Natural killer cell (primary cell): Measurements from ENCODE around the gene MAPK11. TPM values are rescaled to one million over a fixed set of nuclear protein-coding genes. Genes with fewer than 3 reads are reported as not detected.
"Not testable (repeated sequence)": the region's sequence is repeated elsewhere in the genome, so short reads cannot be mapped to it uniquely, and the experiment has no call there.

Experiments
- ATAC-seq, 3 donors: fragments of 150-1000 bp in 2 of 3; fragments of 200-7000 bp in 1 of 3; cut with Tn5 transposase; 1 replicate in 1 of 3; 2 replicates in 2 of 3; pipeline ENCODE4 v1.10.0; 2021; ENCODE audit warnings: mild to moderate bottlenecking in 2 of 3, moderate library complexity in 2 of 3
- DNase-seq, 2 donors: peaks; one replicate each; pipeline versions ENCODE4 v3.0.0 to v3.0.0-alpha.2; 2013 to 2021; ENCODE audit warnings: mixed read lengths in 1 of 2
- H3K27ac ChIP-seq: one replicate; pipeline ENCODE4 v1.5.1; 2013; ENCODE audit warnings: mild to moderate bottlenecking, low read length
- H3K27me3 ChIP-seq: one replicate; pipeline ENCODE4 v1.6.1; 2013; ENCODE audit warnings: low read length; ENCODE audit not compliant: control insufficient read depth, insufficient read depth
- H3K36me3 ChIP-seq: one replicate; pipeline ENCODE4 v1.6.1; 2013; ENCODE audit warnings: low read length; ENCODE audit not compliant: control insufficient read depth, insufficient read depth
- H3K4me1 ChIP-seq: one replicate; pipeline ENCODE4 v1.6.1; 2013; ENCODE audit warnings: low read length; ENCODE audit not compliant: control insufficient read depth, insufficient read depth
- H3K4me3 ChIP-seq: one replicate; pipeline ENCODE4 v1.5.1; 2013; ENCODE audit warnings: low read length
- H3K9me3 ChIP-seq: one replicate; pipeline ENCODE4 v1.6.1; 2013; ENCODE audit warnings: low read length; ENCODE audit not compliant: control insufficient read depth, insufficient read depth
- H3K27ac Mint-ChIP-seq, 2 donors: one replicate each; pipeline ENCODE4 v1.8.0; 2022; ENCODE audit warnings: mild to moderate bottlenecking in 2 of 2, mixed read lengths in 2 of 2, moderate library complexity in 1 of 2
- H3K27me3 Mint-ChIP-seq, 2 donors: one replicate each; pipeline ENCODE4 v1.8.0; 2022; ENCODE audit warnings: low read depth in 2 of 2, mixed read lengths in 2 of 2
- H3K36me3 Mint-ChIP-seq: one replicate; pipeline ENCODE4 v1.8.0; 2022; ENCODE audit warnings: mixed read lengths
- H3K4me1 Mint-ChIP-seq, 2 donors: one replicate each; pipeline ENCODE4 v1.8.0; 2022; ENCODE audit warnings: mixed read lengths in 2 of 2
- H3K4me3 Mint-ChIP-seq: one replicate; pipeline ENCODE4 v1.8.0; 2022; ENCODE audit warnings: mild to moderate bottlenecking, moderate library complexity, mixed read lengths
- H3K9me3 Mint-ChIP-seq, 2 donors: one replicate each; pipeline ENCODE4 v1.8.0; 2022; ENCODE audit warnings: mixed read lengths in 2 of 2
- CTCF ChIP-seq: fragments of 200-600 bp; IDR thresholded peaks from one replicate; pipeline ENCODE4 v1.8.0; 2022; ENCODE audit warnings: antibody characterized with exemption
- WGBS: methylation state at CpG from one replicate; pipeline ENCODE4 v1.1.7; 2013; ENCODE audit warnings: missing lambda C conversion rate; ENCODE audit not compliant: insufficient coverage; 5-methylcytosine and 5-hydroxymethylcytosine counted together
- intact Hi-C: fragments of 100-400 bp; cut with micrococcal nuclease; formaldehyde crosslinking; loops from one replicate; pipeline ENCODE4 v1.14.2; 2022
- total RNA-seq, 4 donors: library from RNA; stranded (reverse); fragments of 120-200 nt in 1 of 4; gene quantifications; one replicate each; pipeline versions ENCODE4 v1.2.3 to v1.2.4, GENCODE V29; 2013 to 2022

The MAPK11 gene
- total RNA-seq, 3 donors from 2014 or later (not counting 1 experiment from before 2014, with no cell fraction given), result 2.2 to 3.1 (median 2.2) TPM

DNA sequence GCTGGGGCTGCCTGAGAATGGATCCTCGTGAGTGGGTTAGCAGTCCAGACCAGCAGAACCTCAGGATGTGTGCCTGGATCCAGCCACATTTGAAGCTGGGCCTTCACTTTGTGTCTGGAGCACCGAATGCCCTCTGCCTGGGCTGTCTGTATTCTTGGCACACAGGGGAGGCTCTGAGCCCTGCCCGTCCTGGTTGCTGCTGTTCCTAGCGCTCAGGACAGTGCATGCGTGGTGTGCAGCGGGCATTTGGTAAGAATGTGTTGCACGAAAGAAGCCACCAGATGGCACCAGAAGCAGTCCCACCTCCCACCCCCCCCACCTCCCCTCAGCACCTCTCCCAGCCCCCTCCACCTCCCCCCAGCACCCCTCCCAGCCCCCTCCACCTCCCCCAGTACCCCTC lies 4.1 kb upstream of the MAPK11 start:
- H3K27me3 Mint-ChIP-seq, result peaks cover 6 to 7% of the 10 kb centered on the region in 2 donors
- H3K4me1 Mint-ChIP-seq, result peaks cover 4 to 14% of the 10 kb centered on the region in 2 donors
- H3K4me3 ChIP-seq, result no peak overlapping the region
- H3K4me3 Mint-ChIP-seq, result peak overlapping the region; percentile 52
- peaks cover 26% of the 10 kb centered on the region for H3K4me1 ChIP-seq
- peaks cover 6% of the 10 kb centered on the region for H3K27me3 ChIP-seq
- no peaks in the 10 kb centered on the region for H3K9me3 ChIP-seq
- no peaks in the 10 kb centered on the region for H3K9me3 Mint-ChIP-seq
- DNase-seq, result peak; percentile 37 to 75
- 37% methylated on average over 4 of the region's 7 CpGs for WGBS
- H3K27ac ChIP-seq, result no peak overlapping the region
- H3K36me3 Mint-ChIP-seq, result no peaks in the 10 kb centered on the region
- H3K36me3 ChIP-seq, result no peaks in the 10 kb centered on the region
- peak; percentile 36 for TF ChIP-seq CTCF
- ATAC-seq, result peak in 1 of 3 donors; percentile 50
- intact Hi-C loops, result loop anchor here (5.0 to 10.0 kb wide), 2 partner anchors 68 to 220 kb away; partner anchors contain the start of gene PPP6R2
- H3K27ac Mint-ChIP-seq, result no peak overlapping the region

GRCh38 chr22:50273781-50274180 lies 3.6 kb upstream of the MAPK11 start:
- H3K4me3 Mint-ChIP-seq, result peak overlapping the region; percentile 52
- not testable (repeated sequence) for H3K27ac Mint-ChIP-seq, H3K27ac ChIP-seq, H3K36me3 ChIP-seq, H3K36me3 Mint-ChIP-seq, H3K9me3 Mint-ChIP-seq, H3K4me3 ChIP-seq, H3K9me3 ChIP-seq, DNase-seq, H3K27me3 ChIP-seq, H3K27me3 Mint-ChIP-seq, ATAC-seq
- intact Hi-C loops, result loop anchor here (5.0 to 10.0 kb wide), 2 partner anchors 69 to 221 kb away; partner anchors contain the start of gene PPP6R2
- 88% methylated on average over 9 of the region's 10 CpGs for WGBS
- peaks cover 4 to 16% of the 10 kb centered on the region in 2 donors for H3K4me1 Mint-ChIP-seq
- H3K4me1 ChIP-seq, result peaks cover 28% of the 10 kb centered on the region

DNA sequence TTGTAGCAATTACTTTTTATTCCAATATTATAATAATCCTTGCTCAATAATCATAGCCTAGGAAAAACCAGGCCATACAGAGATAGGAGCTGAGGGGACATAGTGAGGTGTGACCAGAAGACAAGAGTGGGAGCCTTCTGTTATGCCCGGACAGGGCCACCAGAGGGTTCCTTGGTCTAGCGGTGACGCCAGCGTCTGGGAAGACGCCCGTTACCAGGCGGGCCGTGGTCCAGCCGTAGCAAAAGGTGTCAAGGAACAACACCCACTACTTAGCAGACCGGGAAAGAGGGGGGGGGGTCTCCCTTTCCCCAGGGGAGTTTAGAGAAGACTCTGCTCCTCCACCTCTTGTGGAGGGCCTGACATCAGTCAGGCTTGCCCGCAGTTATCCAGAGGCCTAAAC lies 3.2 kb upstream of the MAPK11 start:
- WGBS, result 81% methylated on average over 6 of the region's 11 CpGs

GRCh38 chr22:50272044-50272802 lies 2.0 kb upstream of the MAPK11 start:
- H3K36me3 Mint-ChIP-seq, result no peaks in the 10 kb centered on the region
- no peaks in the 10 kb centered on the region for H3K36me3 ChIP-seq
- WGBS, result 55% methylated on average over 26 of the region's 26 CpGs
- peaks cover 6 to 7% of the 10 kb centered on the region in 2 donors for H3K27me3 Mint-ChIP-seq
- intact Hi-C loops, result loop anchor here (5.0 to 10.0 kb wide), 2 partner anchors 70 to 223 kb away; partner anchors contain the start of gene PPP6R2
- H3K9me3 Mint-ChIP-seq, result no peaks in the 10 kb centered on the region
- H3K4me3 Mint-ChIP-seq, result no peak overlapping the region
- no peak overlapping the region for H3K27ac ChIP-seq
- peaks cover 6% of the 10 kb centered on the region for H3K27me3 ChIP-seq
- no peak for DNase-seq
- TF ChIP-seq CTCF, result no peak
- H3K4me1 ChIP-seq, result peaks cover 33% of the 10 kb centered on the region
- H3K4me1 Mint-ChIP-seq, result peaks cover 4 to 16% of the 10 kb centered on the region in 2 donors
- H3K27ac Mint-ChIP-seq, result no peak overlapping the region
- ATAC-seq, result no peak
- no peaks in the 10 kb centered on the region for H3K9me3 ChIP-seq
- H3K4me3 ChIP-seq, result no peak overlapping the region

More for the DNA sequence above, 3.2 kb upstream of the MAPK11 start:
- peaks cover 28% of the 10 kb centered on the region for H3K4me1 ChIP-seq
- H3K9me3 ChIP-seq, H3K4me3 Mint-ChIP-seq, H3K27me3 Mint-ChIP-seq, H3K27me3 ChIP-seq, ATAC-seq, H3K36me3 ChIP-seq, H3K27ac ChIP-seq, DNase-seq, H3K9me3 Mint-ChIP-seq, H3K4me3 ChIP-seq, H3K27ac Mint-ChIP-seq, H3K36me3 Mint-ChIP-seq: not testable (repeated sequence)
- intact Hi-C loops, result loop anchor here (5.0 to 10.0 kb wide), 2 partner anchors 69 to 221 kb away; partner anchors contain the start of gene PPP6R2
- H3K4me1 Mint-ChIP-seq, result peaks cover 4 to 16% of the 10 kb centered on the region in 2 donors
